NCI-H774 (cell line): ENCODE measurements around the gene CEACAM21.
A peak's percentile ranks its signal among the peaks of the same experiment; 100 is the strongest.
"Not testable (repeated sequence)": the region's sequence is repeated elsewhere in the genome, so short reads cannot be mapped to it uniquely, and the experiment has no call there.

Experiments used
- DNase-seq: peaks from one replicate; lab custom pipeline; 2025; lab: John Stamatoyannopoulos, UW

CEACAM21 gene

GRCh38 chr19:41549884-41550283, 26.1 kb upstream of the CEACAM21 start:
- no peak for DNase-seq

GRCh38 chr19:41551212-41551610, 24.8 kb upstream of the CEACAM21 start:
- no peak for DNase-seq

GRCh38 chr19:41551711-41552110, 24.3 kb upstream of the CEACAM21 start:
- DNase-seq = no peak

- DNase-seq = no peak
Measured at GRCh38 chr19:41552558-41552957, 23.4 kb upstream of the CEACAM21 start.

- no peak for DNase-seq
Measured at GRCh38 chr19:41553804-41554203, 22.2 kb upstream of the CEACAM21 start.

GRCh38 chr19:41554907-41555306, 21.1 kb upstream of the CEACAM21 start:
- no peak for DNase-seq

GRCh38 chr19:41555748-41556147, 20.2 kb upstream of the CEACAM21 start:
- no peak for DNase-seq

- no peak for DNase-seq
Measured at GRCh38 chr19:41563854-41564514, 12.0 kb upstream of the CEACAM21 start.

- DNase-seq = no peak
Measured at GRCh38 chr19:41564515-41565378, 11.2 kb upstream of the CEACAM21 start.

GRCh38 chr19:41565379-41565720, 10.6 kb upstream of the CEACAM21 start:
- DNase-seq = no peak

GRCh38 chr19:41566001-41566400, 10.0 kb upstream of the CEACAM21 start:
- DNase-seq = no peak

- DNase-seq = no peak
Measured at GRCh38 chr19:41569481-41570150, 6.3 kb upstream of the CEACAM21 start.

- no peak for DNase-seq
Measured at GRCh38 chr19:41570179-41570578, 5.8 kb upstream of the CEACAM21 start.

- peak; percentile 46 for DNase-seq
Measured at GRCh38 chr19:41570639-41571112, 5.3 kb upstream of the CEACAM21 start.

- DNase-seq = no peak
Measured at GRCh38 chr19:41577144-41577830, 1.3 kb downstream of the CEACAM21 start.

- no peak for DNase-seq
Measured at GRCh38 chr19:41577833-41578232, 1.9 kb downstream of the CEACAM21 start.

- no peak for DNase-seq
Measured at GRCh38 chr19:41578886-41579285, 2.9 kb downstream of the CEACAM21 start.

GRCh38 chr19:41581068-41581467, 5.1 kb downstream of the CEACAM21 start:
- not testable (repeated sequence) for DNase-seq

- not testable (repeated sequence) for DNase-seq
Measured at GRCh38 chr19:41582577-41583182, 6.7 kb downstream of the CEACAM21 start.

GRCh38 chr19:41584260-41584810, 8.4 kb downstream of the CEACAM21 start:
- no peak for DNase-seq

- no peak for DNase-seq
Measured at GRCh38 chr19:41584931-41585330, 9.0 kb downstream of the CEACAM21 start.
